Transverse colon (tissue), 4 donors: ENCODE results near the gene COPS7A.

Experiments used
- CTCF ChIP-seq, 5 experiments: fragments of 200-600 bp in 3 of 5; fragments of 450-650 bp in 2 of 5; sonication (generic) in 3 of 5; IDR thresholded peaks; 1 replicate in 2 of 5; 2 replicates in 3 of 5; pipeline ENCODE4 v1.5.1; 2016 to 2017; ENCODE audit warnings: antibody characterized with exemption in 5 of 5, inconsistent platforms in 3 of 5, mild to moderate bottlenecking in 2 of 5, moderate library complexity in 1 of 5
- POLR2A ChIP-seq: fragments of 450-650 bp; IDR thresholded peaks from one replicate; pipeline ENCODE4 v1.6.1; 2016; ENCODE audit warnings: antibody characterized with exemption, mild to moderate bottlenecking, moderate library complexity
- POLR2AphosphoS5 ChIP-seq, 3 donors: sonication (generic); formaldehyde crosslinking; IDR thresholded peaks; one replicate each; pipeline ENCODE4 v1.6.1; 2016; ENCODE audit warnings: antibody characterized with exemption in 3 of 3

DNA sequence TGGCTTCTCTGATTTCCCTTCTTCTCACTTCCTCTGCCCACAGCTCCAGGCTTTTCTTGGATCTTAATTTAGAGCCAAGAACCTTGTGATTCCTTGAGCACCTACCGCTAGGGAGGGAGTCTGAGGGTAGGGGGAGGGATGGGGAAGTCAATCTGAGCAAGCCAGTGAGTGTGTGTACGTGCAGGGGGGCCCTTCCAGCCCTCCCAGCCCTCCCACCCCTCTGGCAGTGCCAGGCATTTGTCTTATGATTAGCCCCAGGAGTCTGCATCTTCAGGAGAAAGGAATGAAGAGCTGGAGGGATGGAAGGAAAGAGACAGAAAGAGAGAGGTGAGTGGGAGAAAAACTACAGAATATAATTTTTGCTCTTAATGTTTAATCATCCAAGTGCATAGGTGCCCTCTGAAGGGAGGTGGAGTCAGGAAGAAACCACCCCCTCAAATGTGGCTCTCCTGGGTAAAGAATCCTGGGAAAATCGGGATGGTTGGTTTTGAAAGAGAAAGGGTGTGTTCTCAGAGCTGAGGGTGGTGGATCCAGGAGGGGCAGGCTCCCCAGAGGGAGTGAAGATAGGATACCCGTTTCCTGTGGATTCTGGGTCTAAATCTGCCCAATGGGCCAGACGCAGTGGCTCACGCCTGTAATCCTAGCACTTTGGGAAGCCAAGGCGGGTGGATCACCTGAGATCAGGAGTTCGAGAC lies 25.3 kb upstream of the COPS7A start:
- TF ChIP-seq CTCF (IDR thresholded peaks at IDR 0.05) (no peak), POLR2AphosphoS5 (IDR thresholded peaks at IDR 0.05) (no peak), POLR2A (no peak)
